HCT116 (cell line): ENCODE results near the gene CNNM3. TPM values are rescaled to one million over a fixed set of nuclear protein-coding genes. Genes with fewer than 3 reads are reported as not detected.

Experiments used
- ATAC-seq: fragments of 200-7000 bp; cut with Tn5 transposase; 2 replicates; pipeline ENCODE4 v1.9.1; 2020; ENCODE audit warnings: mild to moderate bottlenecking, moderate library complexity
- BruUV-seq: library from RNA; stranded (reverse); fragments of 400-500 nt; replicated peaks from 2 replicates; lab custom pipeline; 2021; lab: Mats Ljungman, UMichigan
- CTCF ChIA-PET: fragments of 300-600 bp; sonication (Branson Sonifier 250); formaldehyde crosslinking; loops from one replicate; lab custom pipeline; 2021; ENCODE audit warnings: antibody characterized with exemption; lab: Charles Lee
- POLR2A ChIA-PET: fragments of 300-600, 350-600 bp; sonication (Branson Sonifier 250); formaldehyde crosslinking; loops from one replicate; lab custom pipeline; 2021; ENCODE audit warnings: antibody characterized with exemption; lab: Charles Lee
- RAD21 ChIA-PET, 2 experiments: fragments of 300-600 bp; sonication (Branson Sonifier 250); formaldehyde crosslinking; loops; one replicate each; lab custom pipeline; 2023; ENCODE audit warnings: low total read pairs in 2 of 2; ENCODE audit not compliant: uncharacterized antibody in 2 of 2, unreplicated experiment in 2 of 2, low non-redundant PET in 1 of 2; lab: Charles Lee
- DNase-seq: peaks from one replicate; pipeline ENCODE4 v3.0.0-alpha.2; 2010; ENCODE audit warnings: low read depth, low spot score
- H2AFZ ChIP-seq: fragments of 200-600 bp; shearing (Covaris generic), sonication (generic); 2 replicates; pipeline ENCODE4 v1.6.1; 2017; ENCODE audit warnings: low read depth, mixed run types, mixed read lengths, antibody characterized with exemption, low read length; ENCODE audit not compliant: poor library complexity, severe bottlenecking
- H3K27ac ChIP-seq: 2 replicates; pipeline ENCODE4 v1.5.1; 2012; ENCODE audit warnings: low read depth, low read length
- H3K27me3 ChIP-seq: fragments of 200-600 bp; sonication (generic); 2 replicates; pipeline ENCODE4 v1.6.1; 2016; ENCODE audit warnings: mixed run types, low read length, mixed read lengths; ENCODE audit not compliant: insufficient read depth
- H3K36me3 ChIP-seq, 2 experiments: fragments of 200-500 bp in 1 of 2; fragments of 200-600 bp in 1 of 2; sonication (Bioruptor generic) in 1 of 2; sonication (generic) in 1 of 2; 2 replicates each; pipeline versions ENCODE4 v1.5.1 to v1.6.1; 2014 to 2016; ENCODE audit warnings: low read length in 2 of 2, inconsistent platforms in 1 of 2, mixed read lengths in 1 of 2, mixed run types in 1 of 2; ENCODE audit not compliant: insufficient read depth in 2 of 2, control insufficient read depth in 1 of 2
- H3K4me1 ChIP-seq, 2 experiments: fragments of 200-600 bp in 1 of 2; sonication (generic) in 1 of 2; 2 replicates each; pipeline versions ENCODE4 v1.5.1 to v1.6.1; 2012 to 2017; ENCODE audit warnings: low read length in 2 of 2, inconsistent platforms in 1 of 2, mild to moderate bottlenecking in 1 of 2, mixed read lengths in 1 of 2, mixed run types in 1 of 2, moderate library complexity in 1 of 2; ENCODE audit not compliant: insufficient read depth in 2 of 2, control insufficient read depth in 1 of 2
- H3K4me2 ChIP-seq: fragments of 200-600 bp; sonication (generic); 2 replicates; pipeline ENCODE4 v1.6.1; 2017; ENCODE audit warnings: mixed run types, low read length, mixed read lengths
- H3K4me3 ChIP-seq, 2 experiments: fragments of 200-600 bp in 1 of 2; sonication (generic) in 1 of 2; replicated peaks in 1 of 2; 2 replicates each; pipeline ENCODE4 v1.5.1; 2011 to 2016; ENCODE audit warnings: low read length in 2 of 2, control low read depth in 1 of 2, low read depth in 1 of 2, mild to moderate bottlenecking in 1 of 2, mixed read lengths in 1 of 2, mixed run types in 1 of 2
- H3K79me2 ChIP-seq: fragments of 200-600 bp; sonication (generic); 2 replicates; pipeline ENCODE4 v1.6.1; 2017; ENCODE audit warnings: mild to moderate bottlenecking, mixed run types, low read length, moderate library complexity, mixed read lengths; ENCODE audit not compliant: insufficient read depth
- H3K9ac ChIP-seq: fragments of 200-600 bp; sonication (generic); 2 replicates; pipeline ENCODE4 v1.6.1; 2016; ENCODE audit warnings: low read length, mixed read lengths
- H3K9me2 ChIP-seq: fragments of 200-600 bp; sonication (generic), shearing (Covaris generic); 2 replicates; pipeline ENCODE4 v1.6.1; 2017; ENCODE audit warnings: mixed run types, mild to moderate bottlenecking, moderate library complexity; ENCODE audit not compliant: insufficient read depth
- H3K9me3 ChIP-seq, 2 experiments: fragments of 200-500 bp in 1 of 2; fragments of 200-600 bp in 1 of 2; sonication (Bioruptor generic) in 1 of 2; sonication (generic) in 1 of 2; 2 replicates each; pipeline ENCODE4 v1.6.1; 2014 to 2017; ENCODE audit warnings: low read length in 2 of 2, mixed read lengths in 2 of 2, inconsistent platforms in 1 of 2, low read depth in 1 of 2, mild to moderate bottlenecking in 1 of 2, mixed run types in 1 of 2, moderate library complexity in 1 of 2; ENCODE audit not compliant: control insufficient read depth in 1 of 2, insufficient read depth in 1 of 2
- H4K20me1 ChIP-seq: fragments of 200-600 bp; sonication (generic), shearing (Covaris generic); 2 replicates; pipeline ENCODE4 v1.6.1; 2017; ENCODE audit warnings: mixed run types, mild to moderate bottlenecking, moderate library complexity; ENCODE audit not compliant: insufficient read depth
- CBX3 ChIP-seq: IDR thresholded peaks from 2 replicates; pipeline ENCODE4 v1.6.1; 2012; ENCODE audit warnings: low read depth
- CEBPB ChIP-seq: IDR thresholded peaks from 2 replicates; pipeline ENCODE4 v1.6.1; 2012; ENCODE audit warnings: low read depth
- CTCF ChIP-seq, 3 experiments: fragments of 200-600 bp in 1 of 3; sonication (generic) in 1 of 3; IDR thresholded peaks in 2 of 3; conservative IDR thresholded peaks in 1 of 3; 2 replicates each; pipeline ENCODE4 v1.5.1; 2012 to 2017; ENCODE audit warnings: low read depth in 2 of 3, low read length in 2 of 3, antibody characterized with exemption in 1 of 3, borderline replicate concordance in 1 of 3, control low read depth in 1 of 3, mild to moderate bottlenecking in 1 of 3, mixed read lengths in 1 of 3, mixed run types in 1 of 3, moderate library complexity in 1 of 3; ENCODE audit not compliant: insufficient read depth in 1 of 3
- EGR1 ChIP-seq: IDR thresholded peaks from 2 replicates; pipeline ENCODE4 v1.6.1; 2012; ENCODE audit warnings: low read depth
- ELF1 ChIP-seq: IDR thresholded peaks from 2 replicates; pipeline ENCODE4 v1.6.1; 2012; ENCODE audit warnings: low read depth, borderline replicate concordance
- EZH2 ChIP-seq: fragments of 200-600 bp; sonication (generic); IDR thresholded peaks from 2 replicates; pipeline ENCODE4 v1.6.1; 2017; ENCODE audit warnings: antibody characterized with exemption, mixed run types
- POLR2A ChIP-seq: IDR thresholded peaks from 2 replicates; pipeline ENCODE4 v1.7.0; 2011; ENCODE audit warnings: borderline replicate concordance; ENCODE audit not compliant: insufficient read depth, insufficient read length; ENCODE audit errors: extremely low read depth
- SIN3A ChIP-seq: IDR thresholded peaks from 2 replicates; pipeline ENCODE4 v1.6.1; 2012; ENCODE audit warnings: low read depth
- SP1 ChIP-seq: IDR thresholded peaks from 2 replicates; pipeline ENCODE4 v1.6.1; 2012; ENCODE audit warnings: low read depth
- SRF ChIP-seq: IDR thresholded peaks from 2 replicates; pipeline ENCODE4 v1.6.1; 2012; ENCODE audit warnings: low read depth
- ZFX ChIP-seq: fragments of 450-650 bp; IDR thresholded peaks from 2 replicates; pipeline ENCODE4 v1.6.1; 2017
- intact Hi-C: fragments of 100-400 bp; cut with micrococcal nuclease; formaldehyde crosslinking; loops from 2 replicates; pipeline ENCODE4 v1.10.0; 2022
- total RNA-seq: library from RNA; stranded (reverse); gene quantifications from one replicate; pipeline ENCODE4 v1.2.1, GENCODE V29; 2021; ENCODE audit not compliant: unreplicated experiment
- TF ChIP-seq, protein P1 (sequence below): IDR thresholded peaks from 2 replicates; pipeline ENCODE4 v1.6.1; 2012; ENCODE audit warnings: low read depth

Gene CNNM3
- total RNA-seq, 1 experiment from 2014 or later: 31.1 TPM

DNA sequence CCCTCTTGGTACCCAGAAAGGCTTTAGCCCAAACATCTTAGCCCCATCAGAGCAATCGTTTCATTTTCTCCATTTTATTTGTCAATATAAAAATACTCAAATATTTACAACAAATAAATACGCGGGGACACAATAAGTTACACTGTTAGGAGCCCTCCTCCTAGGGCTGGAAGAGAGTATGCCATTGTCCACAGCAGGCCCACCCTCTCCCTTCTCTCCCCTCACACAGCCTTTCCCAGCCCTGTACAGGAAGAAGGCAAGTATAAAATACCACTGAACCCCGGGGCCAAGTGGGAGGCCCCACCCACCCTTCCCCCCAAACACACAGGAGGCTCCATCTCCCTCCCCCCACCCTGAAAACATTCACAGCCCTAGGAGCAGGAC, 43.6 kb downstream of the CNNM3 start (continued):
- TF ChIP-seq, protein P1, sequence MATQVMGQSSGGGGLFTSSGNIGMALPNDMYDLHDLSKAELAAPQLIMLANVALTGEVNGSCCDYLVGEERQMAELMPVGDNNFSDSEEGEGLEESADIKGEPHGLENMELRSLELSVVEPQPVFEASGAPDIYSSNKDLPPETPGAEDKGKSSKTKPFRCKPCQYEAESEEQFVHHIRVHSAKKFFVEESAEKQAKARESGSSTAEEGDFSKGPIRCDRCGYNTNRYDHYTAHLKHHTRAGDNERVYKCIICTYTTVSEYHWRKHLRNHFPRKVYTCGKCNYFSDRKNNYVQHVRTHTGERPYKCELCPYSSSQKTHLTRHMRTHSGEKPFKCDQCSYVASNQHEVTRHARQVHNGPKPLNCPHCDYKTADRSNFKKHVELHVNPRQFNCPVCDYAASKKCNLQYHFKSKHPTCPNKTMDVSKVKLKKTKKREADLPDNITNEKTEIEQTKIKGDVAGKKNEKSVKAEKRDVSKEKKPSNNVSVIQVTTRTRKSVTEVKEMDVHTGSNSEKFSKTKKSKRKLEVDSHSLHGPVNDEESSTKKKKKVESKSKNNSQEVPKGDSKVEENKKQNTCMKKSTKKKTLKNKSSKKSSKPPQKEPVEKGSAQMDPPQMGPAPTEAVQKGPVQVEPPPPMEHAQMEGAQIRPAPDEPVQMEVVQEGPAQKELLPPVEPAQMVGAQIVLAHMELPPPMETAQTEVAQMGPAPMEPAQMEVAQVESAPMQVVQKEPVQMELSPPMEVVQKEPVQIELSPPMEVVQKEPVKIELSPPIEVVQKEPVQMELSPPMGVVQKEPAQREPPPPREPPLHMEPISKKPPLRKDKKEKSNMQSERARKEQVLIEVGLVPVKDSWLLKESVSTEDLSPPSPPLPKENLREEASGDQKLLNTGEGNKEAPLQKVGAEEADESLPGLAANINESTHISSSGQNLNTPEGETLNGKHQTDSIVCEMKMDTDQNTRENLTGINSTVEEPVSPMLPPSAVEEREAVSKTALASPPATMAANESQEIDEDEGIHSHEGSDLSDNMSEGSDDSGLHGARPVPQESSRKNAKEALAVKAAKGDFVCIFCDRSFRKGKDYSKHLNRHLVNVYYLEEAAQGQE: no peak

DNA sequence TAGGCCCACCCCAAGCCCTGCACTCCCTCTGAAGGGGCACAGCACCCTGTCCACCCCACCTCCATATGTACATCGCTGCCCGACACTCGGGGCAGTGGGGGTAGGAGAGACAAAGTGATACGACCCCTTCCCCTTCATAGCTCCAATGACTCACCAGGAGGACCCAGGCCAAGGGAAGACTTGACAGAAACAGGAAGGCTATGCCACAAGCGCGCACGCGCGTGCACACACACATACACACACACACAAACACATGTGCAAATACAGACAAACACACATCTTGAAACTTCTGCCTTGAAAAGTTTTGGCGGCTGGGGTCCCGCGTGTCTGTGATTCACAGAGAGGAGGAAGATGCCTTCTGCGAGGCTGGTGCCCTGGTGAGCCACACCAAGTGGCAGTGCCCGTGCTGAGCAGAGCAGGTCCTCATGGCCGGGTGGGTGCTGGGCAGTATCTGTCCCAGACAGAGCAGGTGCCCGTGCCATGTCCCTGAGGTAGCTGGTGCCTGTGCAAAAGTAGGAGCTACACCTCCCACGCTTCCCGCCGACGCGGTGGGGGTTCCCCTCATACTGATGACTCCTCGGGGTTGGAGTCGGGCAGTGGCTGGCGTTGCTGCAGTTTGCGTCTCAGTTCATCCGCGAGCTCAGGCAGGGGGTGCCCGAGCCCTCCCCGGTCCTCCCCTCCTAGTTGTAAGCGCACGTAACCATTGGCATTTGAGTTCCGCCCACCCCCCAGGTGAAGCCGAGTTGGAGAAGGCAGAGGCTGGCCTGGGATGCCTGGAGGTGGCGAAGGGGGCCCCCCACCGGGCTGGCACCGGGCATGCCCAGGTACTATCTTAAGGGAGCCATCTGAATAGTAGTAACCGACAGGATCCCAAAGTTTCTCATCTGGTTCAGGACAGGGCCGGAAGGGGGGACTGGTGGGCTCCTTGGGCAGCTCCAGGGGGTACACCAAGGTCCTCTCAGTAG, 44.3 kb downstream of the CNNM3 start:
- no TSS peak for BruUV-seq
- H3K9me3 ChIP-seq: no peaks in the 10 kb centered on the region
- H3K27me3 ChIP-seq: no peaks in the 10 kb centered on the region
- ChIA-PET RAD21 (no interaction called here), POLR2A (no interaction called here)
- ATAC-seq: no peak
- intact Hi-C loops: no loop called here
- peaks cover 9 to 20% of the 10 kb centered on the region in 2 experiments for H3K4me1 ChIP-seq
- H3K9ac ChIP-seq: no peak overlapping the region
- no peak overlapping the region for H3K27ac ChIP-seq
- peaks cover 19% of the 10 kb centered on the region for H3K79me2 ChIP-seq
- H3K4me3 ChIP-seq: no peak overlapping the region
- no peak for DNase-seq
- H3K36me3 ChIP-seq: peaks cover 28 to 29% of the 10 kb centered on the region in 2 experiments
- no peak overlapping the region for H2AFZ ChIP-seq
- H3K4me2 ChIP-seq: no peak overlapping the region
- no peaks in the 10 kb centered on the region for H3K9me2 ChIP-seq
- H4K20me1 ChIP-seq: no peaks in the 10 kb centered on the region
- TF ChIP-seq EGR1: no peak
- no peak for TF ChIP-seq EZH2
- TF ChIP-seq SRF: no peak
- TF ChIP-seq POLR2A: no peak
- no peak for TF ChIP-seq ELF1
- no peak for TF ChIP-seq CBX3
- TF ChIP-seq CTCF (IDR thresholded peaks at IDR 0.05 in 2 of 3, conservative IDR thresholded peaks at IDR 0.05 in 1 of 3; ENCODE audit: borderline replicate concordance in 1 of 3, insufficient read depth in 1 of 3, low read depth in 2 of 3, low read length in 2 of 3): no peak
- no peak for TF ChIP-seq SIN3A
- TF ChIP-seq SP1: no peak
- no peak for TF ChIP-seq ZFX
- TF ChIP-seq, protein P1: no peak
- no peak for TF ChIP-seq CEBPB
- TF ChIP-seq, all 23 proteins: peak for 0
- CTCF ChIA-PET: interaction anchor here (1.1 kb wide), 1 partner anchor 91 kb away, joined by 3 read pairs; no protein-coding TSS in a partner anchor
